ENCODE measurements around the gene SERP1.

DNA sequence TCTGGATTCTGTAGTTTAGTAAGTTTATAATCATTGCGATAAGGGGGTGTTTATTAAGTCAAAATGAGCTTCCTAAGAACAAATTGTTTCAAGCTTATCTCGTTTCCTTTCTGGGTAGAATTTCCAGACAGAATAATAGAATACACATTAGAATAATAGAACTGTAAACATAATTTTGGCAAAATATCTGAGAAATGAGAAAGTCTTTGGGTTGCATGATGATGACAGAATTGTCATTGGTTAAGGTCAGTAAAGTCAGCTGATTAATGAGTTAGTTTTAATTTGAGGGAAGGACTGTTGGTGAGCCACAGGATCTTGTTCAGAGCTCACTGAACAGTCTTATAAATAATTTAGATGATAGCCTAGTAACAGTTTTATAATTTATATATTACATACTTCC lies 10.5 kb upstream of the SERP1 start:
- TF ChIP-seq, protein P1, sequence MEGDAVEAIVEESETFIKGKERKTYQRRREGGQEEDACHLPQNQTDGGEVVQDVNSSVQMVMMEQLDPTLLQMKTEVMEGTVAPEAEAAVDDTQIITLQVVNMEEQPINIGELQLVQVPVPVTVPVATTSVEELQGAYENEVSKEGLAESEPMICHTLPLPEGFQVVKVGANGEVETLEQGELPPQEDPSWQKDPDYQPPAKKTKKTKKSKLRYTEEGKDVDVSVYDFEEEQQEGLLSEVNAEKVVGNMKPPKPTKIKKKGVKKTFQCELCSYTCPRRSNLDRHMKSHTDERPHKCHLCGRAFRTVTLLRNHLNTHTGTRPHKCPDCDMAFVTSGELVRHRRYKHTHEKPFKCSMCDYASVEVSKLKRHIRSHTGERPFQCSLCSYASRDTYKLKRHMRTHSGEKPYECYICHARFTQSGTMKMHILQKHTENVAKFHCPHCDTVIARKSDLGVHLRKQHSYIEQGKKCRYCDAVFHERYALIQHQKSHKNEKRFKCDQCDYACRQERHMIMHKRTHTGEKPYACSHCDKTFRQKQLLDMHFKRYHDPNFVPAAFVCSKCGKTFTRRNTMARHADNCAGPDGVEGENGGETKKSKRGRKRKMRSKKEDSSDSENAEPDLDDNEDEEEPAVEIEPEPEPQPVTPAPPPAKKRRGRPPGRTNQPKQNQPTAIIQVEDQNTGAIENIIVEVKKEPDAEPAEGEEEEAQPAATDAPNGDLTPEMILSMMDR (IDR thresholded peaks at IDR 0.05) = no peak
- no peak for TF ChIP-seq POLR2AphosphoS5 (IDR thresholded peaks at IDR 0.05)

Measured in breast epithelium (tissue), 3 donors.